ENCODE results near the gene RCC1.
A peak's percentile ranks its signal among the peaks of the same experiment; 100 is the strongest.

RCC1 gene

GRCh38 chr1:28573564-28573963, 67.7 kb downstream of the RCC1 start:
- no peak for DNase-seq
- Histone ChIP-seq H3K36me3 (ENCODE audit: control insufficient read depth in 4 of 4, insufficient read depth in 4 of 4, low read length in 3 of 4) (peaks cover 12 to 56% (median 33%) of the 10 kb centered on the region in 4 experiments), H3K4me1 (ENCODE audit: control extremely low read depth in 1 of 4, control insufficient read depth in 4 of 4, insufficient read depth in 4 of 4, low read length in 3 of 4) (no peaks in the 10 kb centered on the region), H3K4me3 (ENCODE audit: control insufficient read depth in 1 of 7, extremely low read depth in 1 of 7, insufficient read depth in 4 of 7, low read depth in 2 of 7, low read length in 6 of 7) (no peak overlapping the region), H3K27ac (ENCODE audit: insufficient read depth in 1 of 2, low read depth in 1 of 2, low read length in 2 of 2, poor library complexity in 1 of 2, severe bottlenecking in 2 of 2) (no peak overlapping the region), H3K27me3 (replicated peaks in 2 of 5; ENCODE audit: control insufficient read depth in 4 of 5, insufficient read depth in 5 of 5, low read length in 4 of 5) (no peaks in the 10 kb centered on the region), H3K9me3 (ENCODE audit: control extremely low read depth in 1 of 5, control insufficient read depth in 4 of 5, insufficient read depth in 2 of 5, low read depth in 1 of 5, low read length in 4 of 5) (no peaks in the 10 kb centered on the region)
- ChIA-PET CTCF (interaction anchor here (0.6 kb wide), 1 partner anchor 10 kb away, joined by 4 read pairs; no protein-coding TSS in a partner anchor), POLR2A (no interaction called here)
- 98% methylated on average over 10 of the region's 11 CpGs for WGBS (ENCODE audit: insufficient coverage)

DNA sequence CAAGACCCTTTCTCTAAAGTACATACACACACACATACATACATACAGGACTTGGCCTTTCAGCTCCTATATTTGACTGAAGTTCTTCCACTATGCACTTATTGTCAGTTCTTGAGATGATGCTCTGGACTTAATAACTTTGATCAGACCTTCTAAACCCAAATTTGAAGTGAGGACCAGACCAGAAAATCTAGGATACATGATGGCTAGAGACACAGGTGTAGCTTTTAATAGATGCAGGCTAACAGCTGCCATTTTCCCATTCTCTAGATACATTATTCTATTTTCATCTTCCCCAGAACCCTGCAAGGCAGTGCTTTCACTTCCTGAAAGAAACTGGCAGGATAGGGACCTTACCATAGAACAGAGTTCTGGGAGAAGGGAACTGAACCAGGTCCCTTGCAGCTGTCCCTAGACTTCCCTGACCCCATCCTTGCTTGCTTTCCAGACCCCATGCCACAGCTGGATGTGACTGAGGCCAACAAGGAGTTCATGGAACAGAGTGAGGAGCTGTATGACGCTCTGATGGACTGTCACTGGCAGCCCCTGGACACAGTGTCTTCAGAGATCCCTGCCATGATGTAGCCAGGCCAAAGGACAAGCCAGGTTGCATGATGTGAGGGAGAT, 71.3 kb downstream of the RCC1 start:
- H3K36me3 ChIP-seq (ENCODE audit: control insufficient read depth in 4 of 4, insufficient read depth in 4 of 4, low read length in 3 of 4), result peaks cover 11 to 49% (median 35%) of the 10 kb centered on the region in 4 experiments
- POLR2A ChIA-PET, result no interaction called here
- no peak for DNase-seq

GRCh38 chr1:28577738-28578536, 72.1 kb downstream of the RCC1 start:
- no peak for DNase-seq
- Histone ChIP-seq H3K27ac (ENCODE audit: insufficient read depth in 1 of 2, low read depth in 1 of 2, low read length in 2 of 2, poor library complexity in 1 of 2, severe bottlenecking in 2 of 2) (peak overlapping the region in 1 of 2 experiments; percentile 37), H3K27me3 (replicated peaks in 2 of 5; ENCODE audit: control insufficient read depth in 4 of 5, insufficient read depth in 5 of 5, low read length in 4 of 5) (no peaks in the 10 kb centered on the region), H3K36me3 (ENCODE audit: control insufficient read depth in 4 of 4, insufficient read depth in 4 of 4, low read length in 3 of 4) (peaks cover 10 to 49% (median 34%) of the 10 kb centered on the region in 4 experiments), H3K4me3 (ENCODE audit: control insufficient read depth in 1 of 7, extremely low read depth in 1 of 7, insufficient read depth in 4 of 7, low read depth in 2 of 7, low read length in 6 of 7) (no peak overlapping the region), H3K4me1 (ENCODE audit: control extremely low read depth in 1 of 4, control insufficient read depth in 4 of 4, insufficient read depth in 4 of 4, low read length in 3 of 4) (peaks cover 12 to 27% (median 26%) of the 10 kb centered on the region in 4 experiments), H3K9me3 (ENCODE audit: control extremely low read depth in 1 of 5, control insufficient read depth in 4 of 5, insufficient read depth in 2 of 5, low read depth in 1 of 5, low read length in 4 of 5) (no peaks in the 10 kb centered on the region)
- 98% methylated on average over 4 of the region's 6 CpGs for WGBS (ENCODE audit: insufficient coverage)
- ChIA-PET CTCF (interaction anchor here (3.0 to 4.3 kb wide), 3 partner anchors 8 to 25 kb away, joined by 10 to 27 read pairs (median 20); no protein-coding TSS in a partner anchor), POLR2A (no interaction called here)

More for the DNA sequence above, 71.3 kb downstream of the RCC1 start:
- no peak overlapping the region for H3K4me3 ChIP-seq (ENCODE audit: control insufficient read depth in 1 of 7, extremely low read depth in 1 of 7, insufficient read depth in 4 of 7, low read depth in 2 of 7, low read length in 6 of 7)
- no peaks in the 10 kb centered on the region for H3K27me3 ChIP-seq (replicated peaks in 2 of 5; ENCODE audit: control insufficient read depth in 4 of 5, insufficient read depth in 5 of 5, low read length in 4 of 5)
- H3K27ac ChIP-seq (ENCODE audit: insufficient read depth in 1 of 2, low read depth in 1 of 2, low read length in 2 of 2, poor library complexity in 1 of 2, severe bottlenecking in 2 of 2), result no peak overlapping the region
- H3K9me3 ChIP-seq (ENCODE audit: control extremely low read depth in 1 of 5, control insufficient read depth in 4 of 5, insufficient read depth in 2 of 5, low read depth in 1 of 5, low read length in 4 of 5), result no peaks in the 10 kb centered on the region
- whole genome bisulfite sequencing (ENCODE audit: insufficient coverage), result 80% methylated on average over 1 of the region's 1 CpG
- CTCF ChIA-PET, result interaction anchor here (1.1 to 3.0 kb wide), 2 partner anchors 13 to 25 kb away, joined by 4 to 10 read pairs; no protein-coding TSS in a partner anchor
- H3K4me1 ChIP-seq (ENCODE audit: control extremely low read depth in 1 of 4, control insufficient read depth in 4 of 4, insufficient read depth in 4 of 4, low read length in 3 of 4), result peaks cover 12 to 22% (median 20%) of the 10 kb centered on the region in 4 experiments

DNA sequence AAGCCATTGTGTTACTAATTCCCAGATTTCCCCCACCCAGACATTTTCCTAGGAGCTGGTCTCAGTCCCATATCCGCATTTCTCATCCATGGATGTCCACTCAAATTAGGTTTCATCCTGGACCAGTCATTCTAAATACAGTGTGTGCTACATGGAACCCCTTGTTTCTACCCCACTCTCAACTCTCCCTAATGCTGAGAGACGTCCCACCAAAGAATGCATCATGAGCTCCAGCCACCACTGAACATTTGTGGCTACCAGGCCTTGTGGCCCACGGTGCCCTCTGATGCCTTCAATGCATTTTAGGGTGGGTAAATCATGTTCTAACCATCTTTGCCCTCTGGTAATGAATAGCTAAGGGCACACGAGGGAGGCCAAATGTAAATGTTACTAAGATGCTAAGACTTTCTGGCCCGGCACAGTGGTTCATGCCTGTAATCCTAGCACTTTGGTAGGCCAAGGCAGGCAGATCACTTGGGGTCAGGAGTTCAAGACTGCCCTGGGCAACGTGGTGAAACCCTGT, 72.9 kb downstream of the RCC1 start:
- no peak for DNase-seq
- ChIA-PET POLR2A (interaction anchor here (0.6 to 0.7 kb wide), 2 partner anchors 62 to 70 kb away, joined by 3 to 5 read pairs; no protein-coding TSS in a partner anchor), CTCF (interaction anchor here (0.6 to 4.3 kb wide), 8 partner anchors 9 to 406 kb away, joined by 3 to 27 read pairs (median 8); partner anchors contain the start of genes TRNAU1AP and YTHDF2)
- H3K4me1 ChIP-seq (ENCODE audit: control extremely low read depth in 1 of 4, control insufficient read depth in 4 of 4, insufficient read depth in 4 of 4, low read length in 3 of 4), result peaks cover 12 to 29% (median 28%) of the 10 kb centered on the region in 4 experiments
- H3K4me3 ChIP-seq (ENCODE audit: control insufficient read depth in 1 of 7, extremely low read depth in 1 of 7, insufficient read depth in 4 of 7, low read depth in 2 of 7, low read length in 6 of 7), result no peak overlapping the region
- H3K9me3 ChIP-seq (ENCODE audit: control extremely low read depth in 1 of 5, control insufficient read depth in 4 of 5, insufficient read depth in 2 of 5, low read depth in 1 of 5, low read length in 4 of 5), result no peaks in the 10 kb centered on the region
- H3K27me3 ChIP-seq (replicated peaks in 2 of 5; ENCODE audit: control insufficient read depth in 4 of 5, insufficient read depth in 5 of 5, low read length in 4 of 5), result no peaks in the 10 kb centered on the region
- H3K36me3 ChIP-seq (ENCODE audit: control insufficient read depth in 4 of 4, insufficient read depth in 4 of 4, low read length in 3 of 4), result peaks cover 10 to 43% (median 31%) of the 10 kb centered on the region in 4 experiments
- WGBS (ENCODE audit: insufficient coverage), result 90% methylated on average over 5 of the region's 6 CpGs
- peak overlapping the region in 1 of 2 experiments; percentile 94 for H3K27ac ChIP-seq (ENCODE audit: insufficient read depth in 1 of 2, low read depth in 1 of 2, low read length in 2 of 2, poor library complexity in 1 of 2, severe bottlenecking in 2 of 2)

DNA sequence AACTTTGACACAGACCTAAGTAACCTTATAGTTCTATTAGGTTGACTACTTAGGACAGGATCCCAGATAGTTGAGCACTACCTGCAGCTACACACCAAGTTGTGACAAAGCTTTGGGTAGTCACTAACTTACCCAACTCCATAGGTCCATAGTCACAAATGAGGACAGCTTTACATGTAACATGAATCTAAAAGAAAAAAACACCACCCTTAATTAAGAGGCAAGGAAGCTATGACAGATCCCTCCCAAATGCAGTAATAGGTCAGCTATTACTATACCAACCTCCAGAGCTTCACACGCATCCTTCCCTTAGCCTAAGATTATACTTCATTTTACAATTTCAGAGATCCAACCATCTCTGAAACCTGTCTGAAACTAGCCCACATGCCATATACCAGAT, 73.6 kb downstream of the RCC1 start:
- no peak for DNase-seq
- no CpG with 5 or more reads among the region's 1 CpG for WGBS (ENCODE audit: insufficient coverage)
- H3K4me1 ChIP-seq (ENCODE audit: control extremely low read depth in 1 of 4, control insufficient read depth in 4 of 4, insufficient read depth in 4 of 4, low read length in 3 of 4), result peaks cover 12 to 29% (median 28%) of the 10 kb centered on the region in 4 experiments
- peak overlapping the region in 3 of 7 experiments; percentile 87 to 99 (median 98) for H3K4me3 ChIP-seq (ENCODE audit: control insufficient read depth in 1 of 7, extremely low read depth in 1 of 7, insufficient read depth in 4 of 7, low read depth in 2 of 7, low read length in 6 of 7)
- no peaks in the 10 kb centered on the region for H3K9me3 ChIP-seq (ENCODE audit: control extremely low read depth in 1 of 5, control insufficient read depth in 4 of 5, insufficient read depth in 2 of 5, low read depth in 1 of 5, low read length in 4 of 5)
- peak overlapping the region in 1 of 2 experiments; percentile 94 for H3K27ac ChIP-seq (ENCODE audit: insufficient read depth in 1 of 2, low read depth in 1 of 2, low read length in 2 of 2, poor library complexity in 1 of 2, severe bottlenecking in 2 of 2)
- ChIA-PET CTCF (interaction anchor here (0.6 to 4.3 kb wide), 10 partner anchors 9 to 407 kb away, joined by 3 to 27 read pairs (median 4); partner anchors contain the start of genes TRNAU1AP and YTHDF2), POLR2A (interaction anchor here (0.6 to 2.9 kb wide), 6 partner anchors 9 to 757 kb away, joined by 3 to 8 read pairs (median 6); partner anchors contain the start of gene RCC1)
- no peaks in the 10 kb centered on the region for H3K27me3 ChIP-seq (replicated peaks in 2 of 5; ENCODE audit: control insufficient read depth in 4 of 5, insufficient read depth in 5 of 5, low read length in 4 of 5)
- H3K36me3 ChIP-seq (ENCODE audit: control insufficient read depth in 4 of 4, insufficient read depth in 4 of 4, low read length in 3 of 4), result peaks cover 10 to 42% (median 30%) of the 10 kb centered on the region in 4 experiments

DNA sequence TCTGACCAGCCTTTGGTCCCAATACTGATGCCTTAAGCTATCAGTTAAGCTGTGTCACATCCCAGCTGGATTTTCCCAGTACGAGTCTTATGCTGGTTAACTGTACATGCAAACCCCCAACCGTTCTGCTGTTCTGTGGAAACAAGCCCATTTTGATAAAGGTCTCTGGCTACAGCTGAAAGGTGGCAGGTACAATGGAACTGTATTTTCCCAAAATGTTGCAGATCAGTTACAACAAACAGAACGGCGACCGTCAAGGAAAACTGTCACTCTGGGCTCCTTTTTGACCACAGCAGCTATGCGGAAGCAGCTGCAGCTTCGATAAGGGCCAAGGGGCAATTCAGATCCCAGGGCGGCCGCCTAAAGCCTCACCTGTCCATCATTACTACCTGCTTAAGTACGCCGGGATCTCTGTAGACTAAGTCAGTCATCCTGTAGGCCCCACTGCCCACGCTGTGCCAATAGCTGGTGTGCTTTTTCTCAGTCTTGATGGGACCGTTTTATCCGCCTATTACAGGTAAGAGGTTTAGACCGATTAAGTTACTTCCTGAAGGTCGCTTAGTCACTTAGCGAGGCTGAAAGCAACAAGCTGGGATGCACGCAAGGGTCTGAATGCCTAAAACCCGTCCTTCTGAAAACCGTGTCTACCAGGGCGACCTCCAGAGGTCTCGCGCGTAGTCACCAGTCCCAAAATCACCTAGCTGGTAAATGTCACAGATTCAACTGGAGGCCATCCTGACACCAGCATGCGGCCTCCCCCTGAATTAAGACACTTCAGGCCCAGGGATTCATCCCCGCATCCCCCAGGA, 75.1 kb downstream of the RCC1 start:
- CTCF ChIA-PET, result interaction anchor here (0.9 to 4.3 kb wide), 8 partner anchors 10 to 171 kb away, joined by 3 to 27 read pairs (median 8); partner anchors contain the start of gene TRNAU1AP
- DNase-seq, result peak; percentile 78 to 85 (median 79)
- POLR2A ChIA-PET, result interaction anchor here (0.5 to 2.9 kb wide), 22 partner anchors 9 to 346 kb away, joined by 3 to 22 read pairs (median 4); partner anchors contain the start of genes RAB42, RCC1, RNU11 and TAF12
- H3K4me1 ChIP-seq (ENCODE audit: control extremely low read depth in 1 of 4, control insufficient read depth in 4 of 4, insufficient read depth in 4 of 4, low read length in 3 of 4), result peaks cover 12 to 29% (median 28%) of the 10 kb centered on the region in 4 experiments
- 0% methylated on average over 21 of the region's 26 CpGs for WGBS (ENCODE audit: insufficient coverage)
- H3K27me3 ChIP-seq (replicated peaks in 2 of 5; ENCODE audit: control insufficient read depth in 4 of 5, insufficient read depth in 5 of 5, low read length in 4 of 5), result no peaks in the 10 kb centered on the region
- H3K36me3 ChIP-seq (ENCODE audit: control insufficient read depth in 4 of 4, insufficient read depth in 4 of 4, low read length in 3 of 4), result peaks cover 10 to 42% (median 28%) of the 10 kb centered on the region in 4 experiments
- H3K4me3 ChIP-seq (ENCODE audit: control insufficient read depth in 1 of 7, extremely low read depth in 1 of 7, insufficient read depth in 4 of 7, low read depth in 2 of 7, low read length in 6 of 7), result peak overlapping the region; percentile 65 to 99 (median 87)
- H3K27ac ChIP-seq (ENCODE audit: insufficient read depth in 1 of 2, low read depth in 1 of 2, low read length in 2 of 2, poor library complexity in 1 of 2, severe bottlenecking in 2 of 2), result peak overlapping the region; percentile 80 to 94
- H3K9me3 ChIP-seq (ENCODE audit: control extremely low read depth in 1 of 5, control insufficient read depth in 4 of 5, insufficient read depth in 2 of 5, low read depth in 1 of 5, low read length in 4 of 5), result no peaks in the 10 kb centered on the region

All from common myeloid progenitor, CD34-positive (primary cell).